KOPT-K1 (cell line): ENCODE data around the gene STK39.

Source experiments
- H3K27ac ChIP-seq: fragments of 200-600 bp; sonication (generic); 2 replicates; pipeline ENCODE4 v1.5.1; 2016; ENCODE audit warnings: antibody characterized with exemption, mild to moderate bottlenecking, low read depth, low read length; ENCODE audit not compliant: poor library complexity, severe bottlenecking
- H3K36me3 ChIP-seq: fragments of 200-600 bp; sonication (generic); 2 replicates; pipeline ENCODE4 v1.5.1; 2017; ENCODE audit warnings: antibody characterized with exemption, mild to moderate bottlenecking, low read length, moderate library complexity; ENCODE audit not compliant: insufficient read depth
- H3K9me3 ChIP-seq: fragments of 200-600 bp; sonication (generic); 2 replicates; pipeline ENCODE4 v1.5.1; 2017; ENCODE audit warnings: antibody characterized with exemption, low read length, mild to moderate bottlenecking; ENCODE audit not compliant: insufficient read depth, poor library complexity, severe bottlenecking

Gene STK39

GRCh38 chr2:167980439-167980838, 267.0 kb downstream of the STK39 start:
- Histone ChIP-seq H3K27ac (no peak overlapping the region), H3K9me3 (peaks cover 4% of the 10 kb centered on the region), H3K36me3 (peaks cover 26% of the 10 kb centered on the region; the same call in 1 of the 2 replicates)

GRCh38 chr2:167972746-167973145, 274.6 kb downstream of the STK39 start:
- H3K36me3 ChIP-seq = peaks cover 25% of the 10 kb centered on the region; the same call in 1 of the 2 replicates
- H3K27ac ChIP-seq = no peak overlapping the region
- peaks cover 36% of the 10 kb centered on the region for H3K9me3 ChIP-seq

GRCh38 chr2:167972020-167972419, 275.4 kb downstream of the STK39 start:
- H3K36me3 ChIP-seq = peaks cover 23% of the 10 kb centered on the region; the same call in 1 of the 2 replicates
- H3K9me3 ChIP-seq = peaks cover 36% of the 10 kb centered on the region
- H3K27ac ChIP-seq = no peak overlapping the region

- peaks cover 17% of the 10 kb centered on the region; the same call in 1 of the 2 replicates for H3K36me3 ChIP-seq
- no peak overlapping the region for H3K27ac ChIP-seq
- H3K9me3 ChIP-seq = peaks cover 17% of the 10 kb centered on the region
These were observed 280.2 kb downstream of the STK39 start for GRCh38 chr2:167966937-167967913.

GRCh38 chr2:167965907-167966761, 281.3 kb downstream of the STK39 start:
- peaks cover 18% of the 10 kb centered on the region; the same call in 1 of the 2 replicates for H3K36me3 ChIP-seq
- peaks cover 6% of the 10 kb centered on the region for H3K9me3 ChIP-seq
- H3K27ac ChIP-seq = no peak overlapping the region

GRCh38 chr2:167964650-167965413, 282.6 kb downstream of the STK39 start:
- no peaks in the 10 kb centered on the region for H3K9me3 ChIP-seq

GRCh38 chr2:167963899-167964649, 283.3 kb downstream of the STK39 start:
- Histone ChIP-seq H3K9me3 (no peaks in the 10 kb centered on the region), H3K36me3 (peaks cover 20% of the 10 kb centered on the region), H3K27ac (no peak overlapping the region)

More at GRCh38 chr2:167964650-167965413, 282.6 kb downstream of the STK39 start:
- Histone ChIP-seq H3K27ac (no peak overlapping the region), H3K36me3 (peaks cover 20% of the 10 kb centered on the region)

GRCh38 chr2:167962436-167963226, 284.8 kb downstream of the STK39 start:
- H3K9me3 ChIP-seq = no peaks in the 10 kb centered on the region
- peaks cover 20% of the 10 kb centered on the region for H3K36me3 ChIP-seq
- H3K27ac ChIP-seq = no peak overlapping the region

- no peak overlapping the region for H3K27ac ChIP-seq
- peaks cover 20% of the 10 kb centered on the region for H3K36me3 ChIP-seq
- no peaks in the 10 kb centered on the region for H3K9me3 ChIP-seq
These were observed 285.8 kb downstream of the STK39 start for GRCh38 chr2:167961536-167962048.

- H3K27ac ChIP-seq = no peak overlapping the region
- H3K36me3 ChIP-seq = peaks cover 20% of the 10 kb centered on the region
These were observed 287.2 kb downstream of the STK39 start for GRCh38 chr2:167960089-167960747.

GRCh38 chr2:167957662-167958061, 289.7 kb downstream of the STK39 start:
- Histone ChIP-seq H3K9me3 (no peaks in the 10 kb centered on the region), H3K27ac (no peak overlapping the region), H3K36me3 (peaks cover 15% of the 10 kb centered on the region)

More at GRCh38 chr2:167960089-167960747, 287.2 kb downstream of the STK39 start:
- no peaks in the 10 kb centered on the region for H3K9me3 ChIP-seq

- Histone ChIP-seq H3K36me3 (no peaks in the 10 kb centered on the region; the same call in none of the 2 replicates), H3K9me3 (no peaks in the 10 kb centered on the region)
These were observed 292.0 kb downstream of the STK39 start for GRCh38 chr2:167955264-167955906.

More at GRCh38 chr2:167955264-167955906, 292.0 kb downstream of the STK39 start:
- H3K27ac ChIP-seq = no peak overlapping the region
